Tibial nerve (tissue), 4 donors: ENCODE results near the gene SCIMP.

Source experiments
- EP300 ChIP-seq, 2 donors: sonication (generic); formaldehyde crosslinking; IDR thresholded peaks; one replicate each; pipeline ENCODE4 v1.6.1; 2017; ENCODE audit warnings: antibody characterized with exemption in 2 of 2, mild to moderate bottlenecking in 1 of 2
- POLR2A ChIP-seq, 2 donors: fragments of 450-650 bp; IDR thresholded peaks; one replicate each; pipeline ENCODE4 v1.6.1; 2017; ENCODE audit warnings: antibody characterized with exemption in 2 of 2, mild to moderate bottlenecking in 2 of 2, moderate library complexity in 2 of 2
- TF ChIP-seq, protein P1 (sequence below), 5 experiments: fragments of 200-600 bp in 3 of 5; fragments of 450-650 bp in 2 of 5; sonication (generic) in 3 of 5; IDR thresholded peaks; one replicate each; pipeline ENCODE4 v1.5.1; 2016 to 2019; ENCODE audit warnings: antibody characterized with exemption in 5 of 5, mild to moderate bottlenecking in 3 of 5, moderate library complexity in 2 of 5

GRCh38 chr17:5260542-5260941 lies 25.9 kb upstream of the SCIMP start:
- TF ChIP-seq, protein P1, sequence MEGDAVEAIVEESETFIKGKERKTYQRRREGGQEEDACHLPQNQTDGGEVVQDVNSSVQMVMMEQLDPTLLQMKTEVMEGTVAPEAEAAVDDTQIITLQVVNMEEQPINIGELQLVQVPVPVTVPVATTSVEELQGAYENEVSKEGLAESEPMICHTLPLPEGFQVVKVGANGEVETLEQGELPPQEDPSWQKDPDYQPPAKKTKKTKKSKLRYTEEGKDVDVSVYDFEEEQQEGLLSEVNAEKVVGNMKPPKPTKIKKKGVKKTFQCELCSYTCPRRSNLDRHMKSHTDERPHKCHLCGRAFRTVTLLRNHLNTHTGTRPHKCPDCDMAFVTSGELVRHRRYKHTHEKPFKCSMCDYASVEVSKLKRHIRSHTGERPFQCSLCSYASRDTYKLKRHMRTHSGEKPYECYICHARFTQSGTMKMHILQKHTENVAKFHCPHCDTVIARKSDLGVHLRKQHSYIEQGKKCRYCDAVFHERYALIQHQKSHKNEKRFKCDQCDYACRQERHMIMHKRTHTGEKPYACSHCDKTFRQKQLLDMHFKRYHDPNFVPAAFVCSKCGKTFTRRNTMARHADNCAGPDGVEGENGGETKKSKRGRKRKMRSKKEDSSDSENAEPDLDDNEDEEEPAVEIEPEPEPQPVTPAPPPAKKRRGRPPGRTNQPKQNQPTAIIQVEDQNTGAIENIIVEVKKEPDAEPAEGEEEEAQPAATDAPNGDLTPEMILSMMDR (IDR thresholded peaks at IDR 0.05): no peak
- TF ChIP-seq POLR2A (IDR thresholded peaks at IDR 0.05) (no peak), EP300 (IDR thresholded peaks at IDR 0.05) (no peak)
